Coronary artery (tissue), 2 donors: ENCODE data around the gene C1D.
A peak's percentile ranks its signal among the peaks of the same experiment; 100 is the strongest.

Experiments used
- DNase-seq: peaks from one replicate; pipeline ENCODE4 v3.0.0-alpha.2; 2017; ENCODE audit warnings: low spot score
- H3K27ac ChIP-seq, 2 donors: fragments of 200-600 bp; sonication (generic); one replicate each; pipeline ENCODE4 v1.5.1; 2016 to 2019
- H3K4me3 ChIP-seq: fragments of 200-600 bp; sonication (generic); 2 replicates; pipeline ENCODE4 v1.5.1; 2016; ENCODE audit warnings: mild to moderate bottlenecking, moderate library complexity
- TF ChIP-seq, protein P1 (sequence below): fragments of 200-600 bp; sonication (generic); IDR thresholded peaks from one replicate; pipeline ENCODE4 v1.5.1; 2019; ENCODE audit warnings: antibody characterized with exemption

C1D gene

DNA sequence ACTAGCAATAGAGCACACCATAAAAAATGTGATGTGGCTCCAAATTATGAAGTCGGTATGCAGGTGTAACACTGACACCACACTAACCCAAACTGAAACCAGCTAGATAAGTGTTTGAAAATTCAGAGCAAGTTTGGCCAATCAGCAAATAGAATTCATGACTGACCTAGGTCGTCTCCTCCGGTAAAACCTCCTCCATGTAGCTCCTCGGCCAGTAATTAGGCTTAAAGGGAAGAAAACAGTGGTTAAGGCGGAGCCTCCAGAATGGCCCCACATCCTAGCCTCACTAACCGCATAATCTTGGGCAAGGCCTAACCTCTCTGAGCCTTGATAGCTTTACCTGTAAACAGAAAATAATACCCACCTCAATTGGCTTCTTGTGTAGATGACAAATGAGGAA, 30.1 kb downstream of the C1D start:
- TF ChIP-seq, protein P1, sequence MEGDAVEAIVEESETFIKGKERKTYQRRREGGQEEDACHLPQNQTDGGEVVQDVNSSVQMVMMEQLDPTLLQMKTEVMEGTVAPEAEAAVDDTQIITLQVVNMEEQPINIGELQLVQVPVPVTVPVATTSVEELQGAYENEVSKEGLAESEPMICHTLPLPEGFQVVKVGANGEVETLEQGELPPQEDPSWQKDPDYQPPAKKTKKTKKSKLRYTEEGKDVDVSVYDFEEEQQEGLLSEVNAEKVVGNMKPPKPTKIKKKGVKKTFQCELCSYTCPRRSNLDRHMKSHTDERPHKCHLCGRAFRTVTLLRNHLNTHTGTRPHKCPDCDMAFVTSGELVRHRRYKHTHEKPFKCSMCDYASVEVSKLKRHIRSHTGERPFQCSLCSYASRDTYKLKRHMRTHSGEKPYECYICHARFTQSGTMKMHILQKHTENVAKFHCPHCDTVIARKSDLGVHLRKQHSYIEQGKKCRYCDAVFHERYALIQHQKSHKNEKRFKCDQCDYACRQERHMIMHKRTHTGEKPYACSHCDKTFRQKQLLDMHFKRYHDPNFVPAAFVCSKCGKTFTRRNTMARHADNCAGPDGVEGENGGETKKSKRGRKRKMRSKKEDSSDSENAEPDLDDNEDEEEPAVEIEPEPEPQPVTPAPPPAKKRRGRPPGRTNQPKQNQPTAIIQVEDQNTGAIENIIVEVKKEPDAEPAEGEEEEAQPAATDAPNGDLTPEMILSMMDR: no peak
- H3K4me3 ChIP-seq: no peak overlapping the region
- no peak overlapping the region for H3K27ac ChIP-seq
- DNase-seq: no peak

DNA sequence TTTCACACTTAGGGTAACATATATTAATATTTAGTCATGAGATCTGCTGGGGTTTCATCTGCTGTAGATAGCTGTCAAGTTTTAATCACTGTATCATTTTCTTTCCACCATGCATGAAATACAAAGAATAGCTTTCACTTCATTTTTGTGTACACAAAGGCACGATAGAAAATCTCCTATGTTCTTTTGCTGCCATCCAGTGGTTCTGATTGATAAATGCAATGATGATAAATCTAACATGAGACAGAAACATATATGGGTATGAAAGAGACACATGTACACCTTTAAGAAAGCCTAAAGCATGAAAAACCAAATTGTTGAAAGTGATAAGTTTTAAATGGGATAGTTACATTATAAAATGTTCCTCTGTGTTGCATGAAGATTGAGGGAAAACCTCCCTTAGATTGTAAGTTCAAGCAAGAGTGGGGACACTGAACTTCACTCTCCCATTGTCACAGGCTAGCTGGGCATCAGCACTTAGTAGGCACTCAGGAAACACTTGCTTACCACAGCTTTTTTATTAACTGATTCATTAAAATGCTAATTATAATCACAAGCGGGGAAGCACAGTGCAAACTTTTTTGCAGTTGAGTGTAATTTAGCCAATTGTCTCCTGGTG, 31.2 kb downstream of the C1D start:
- TF ChIP-seq, protein P1: peak; percentile 64
- no peak overlapping the region for H3K27ac ChIP-seq
- H3K4me3 ChIP-seq: no peak overlapping the region
- no peak for DNase-seq

DNA sequence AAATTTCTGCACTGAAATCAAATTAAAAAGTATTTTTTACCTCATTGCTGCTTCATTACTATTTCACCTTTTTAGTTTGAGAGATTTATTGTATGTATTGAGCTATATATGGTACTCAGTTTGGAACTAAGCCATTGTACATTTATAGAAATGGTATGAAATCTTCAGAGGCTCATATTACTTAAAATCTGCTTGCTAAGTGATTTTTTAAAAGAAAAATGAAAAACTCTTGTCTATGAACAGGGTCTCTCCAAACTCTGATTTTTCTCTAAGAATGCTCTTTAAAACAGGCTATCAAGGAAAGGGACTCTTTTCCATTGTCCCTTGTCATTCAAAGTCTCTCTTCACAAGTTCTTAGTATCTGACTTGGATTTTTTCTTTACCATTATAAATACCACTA, 31.8 kb downstream of the C1D start:
- TF ChIP-seq, protein P1: no peak
- no peak for DNase-seq
- Histone ChIP-seq H3K27ac (no peak overlapping the region), H3K4me3 (no peak overlapping the region)

DNA sequence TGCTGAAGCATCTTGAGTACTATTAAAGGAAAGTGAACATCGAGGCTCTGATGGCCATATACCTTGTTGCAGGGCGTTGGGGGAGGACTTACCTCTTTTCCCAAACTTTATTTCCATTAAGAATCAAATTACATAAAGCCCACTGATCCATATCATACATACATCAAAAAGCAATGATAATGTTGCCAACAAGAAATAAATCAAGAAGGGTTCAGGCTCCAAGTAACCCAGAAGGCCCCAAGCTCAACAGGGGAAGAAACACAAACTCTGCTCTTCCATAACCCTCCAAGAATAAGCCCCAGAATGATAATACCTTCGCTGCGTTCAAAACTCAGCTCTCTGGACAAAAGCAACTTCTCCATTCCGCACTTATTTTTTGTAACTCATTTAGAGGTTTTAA, 32.3 kb downstream of the C1D start:
- DNase-seq: no peak
- no peak overlapping the region for H3K27ac ChIP-seq
- no peak overlapping the region for H3K4me3 ChIP-seq
- TF ChIP-seq, protein P1: no peak

DNA sequence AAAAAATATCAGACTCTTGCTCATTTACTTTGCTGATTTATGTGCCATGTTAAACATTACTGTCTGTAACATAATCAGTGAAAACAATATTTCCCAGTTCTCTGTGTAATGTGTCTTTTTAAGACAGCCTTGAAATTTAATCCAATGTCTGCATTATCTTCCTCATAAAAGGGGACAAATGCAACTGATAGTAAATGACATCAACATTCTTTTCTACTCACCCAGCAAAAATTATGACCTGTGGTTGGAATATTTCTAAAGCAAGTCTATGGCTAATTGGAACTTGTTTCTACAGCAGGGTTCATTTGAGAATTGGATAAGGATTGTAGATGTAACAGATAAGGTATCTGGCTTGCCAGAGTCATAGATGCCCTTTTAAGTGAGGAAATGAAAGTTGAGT, 34.8 kb downstream of the C1D start:
- DNase-seq: no peak
- TF ChIP-seq, protein P1: no peak
- Histone ChIP-seq H3K4me3 (no peak overlapping the region), H3K27ac (no peak overlapping the region)

DNA sequence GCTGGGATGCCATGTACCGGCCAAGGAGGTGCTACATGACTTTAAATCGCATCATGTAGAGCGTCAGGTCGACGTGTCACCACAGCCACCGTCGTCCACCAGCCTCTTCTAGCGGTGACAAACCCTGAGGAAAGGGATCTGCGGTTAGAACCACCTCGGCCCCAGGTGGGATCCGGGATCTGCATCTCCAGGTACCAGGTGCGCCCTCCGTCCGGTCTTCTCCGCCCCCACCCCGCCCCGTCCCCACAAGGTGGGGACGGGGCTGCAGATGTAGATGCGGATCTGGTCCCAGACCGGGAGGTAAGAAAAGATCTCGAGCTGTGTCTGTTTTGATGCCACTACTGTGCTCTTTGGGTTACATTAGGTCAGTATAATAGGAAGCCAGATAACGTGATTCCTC, 38.4 kb downstream of the C1D start:
- DNase-seq: no peak
- Histone ChIP-seq H3K4me3 (no peak overlapping the region), H3K27ac (no peak overlapping the region)
- TF ChIP-seq, protein P1: no peak

DNA sequence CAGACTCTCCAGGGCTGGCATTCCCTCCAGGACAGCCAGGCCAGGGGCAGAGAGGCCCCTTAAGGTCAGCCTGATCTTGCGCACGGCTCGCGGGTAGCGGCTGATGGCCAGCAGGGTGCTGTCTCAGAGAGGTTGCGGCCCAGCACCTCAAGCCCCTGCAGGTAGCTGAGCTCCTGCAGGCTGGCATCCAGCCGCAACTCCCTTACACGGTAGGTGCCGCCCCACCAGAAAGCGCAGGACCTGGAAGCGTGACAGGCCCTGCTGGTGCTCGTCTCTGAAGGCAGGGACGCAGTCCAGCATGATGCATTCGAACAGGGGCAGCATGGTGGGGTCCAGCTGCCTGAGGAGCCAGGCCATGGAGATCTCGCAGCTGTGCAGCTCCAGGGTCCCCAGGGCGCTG, 38.9 kb downstream of the C1D start:
- Histone ChIP-seq H3K27ac (no peak overlapping the region), H3K4me3 (no peak overlapping the region)
- TF ChIP-seq, protein P1: no peak
- DNase-seq: no peak
